ENCODE results near the gene WDR7.

WDR7 gene

DNA sequence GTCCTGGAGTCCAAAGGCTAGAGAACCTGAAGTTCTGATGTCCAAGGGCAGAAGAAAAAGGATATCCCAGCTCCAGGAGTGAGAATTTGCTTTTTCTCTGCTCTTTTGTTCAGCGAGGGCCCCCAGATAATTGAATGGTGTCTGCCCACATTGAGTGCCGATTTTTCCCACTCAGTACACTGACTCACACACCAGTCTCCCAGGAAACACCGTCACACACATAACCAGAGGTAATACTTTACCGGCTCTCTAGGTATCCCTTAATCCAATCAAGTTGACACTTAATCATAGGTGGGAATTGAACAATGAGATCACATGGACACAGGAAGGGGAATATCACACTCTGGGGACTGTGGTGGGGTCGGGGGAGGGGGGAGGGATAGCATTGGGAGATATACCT is 161.5 kb downstream of the WDR7 start:
- no peaks in the 10 kb centered on the region for H3K36me3 ChIP-seq (ENCODE audit: low read depth)
- H3K4me3 ChIP-seq (ENCODE audit: severe bottlenecking): no peak overlapping the region
- TF ChIP-seq, protein P1, sequence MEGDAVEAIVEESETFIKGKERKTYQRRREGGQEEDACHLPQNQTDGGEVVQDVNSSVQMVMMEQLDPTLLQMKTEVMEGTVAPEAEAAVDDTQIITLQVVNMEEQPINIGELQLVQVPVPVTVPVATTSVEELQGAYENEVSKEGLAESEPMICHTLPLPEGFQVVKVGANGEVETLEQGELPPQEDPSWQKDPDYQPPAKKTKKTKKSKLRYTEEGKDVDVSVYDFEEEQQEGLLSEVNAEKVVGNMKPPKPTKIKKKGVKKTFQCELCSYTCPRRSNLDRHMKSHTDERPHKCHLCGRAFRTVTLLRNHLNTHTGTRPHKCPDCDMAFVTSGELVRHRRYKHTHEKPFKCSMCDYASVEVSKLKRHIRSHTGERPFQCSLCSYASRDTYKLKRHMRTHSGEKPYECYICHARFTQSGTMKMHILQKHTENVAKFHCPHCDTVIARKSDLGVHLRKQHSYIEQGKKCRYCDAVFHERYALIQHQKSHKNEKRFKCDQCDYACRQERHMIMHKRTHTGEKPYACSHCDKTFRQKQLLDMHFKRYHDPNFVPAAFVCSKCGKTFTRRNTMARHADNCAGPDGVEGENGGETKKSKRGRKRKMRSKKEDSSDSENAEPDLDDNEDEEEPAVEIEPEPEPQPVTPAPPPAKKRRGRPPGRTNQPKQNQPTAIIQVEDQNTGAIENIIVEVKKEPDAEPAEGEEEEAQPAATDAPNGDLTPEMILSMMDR (IDR thresholded peaks at IDR 0.05; ENCODE audit: poor library complexity, severe bottlenecking): no peak
- DNase-seq (ENCODE audit: low spot score): no peak
- no peak for ATAC-seq (ENCODE audit: low read depth)
- no peak overlapping the region for H3K27ac ChIP-seq (ENCODE audit: poor library complexity, severe bottlenecking)
- H3K27me3 ChIP-seq (ENCODE audit: insufficient read depth, poor library complexity, severe bottlenecking): no peaks in the 10 kb centered on the region
- no peaks in the 10 kb centered on the region for H3K4me1 ChIP-seq (ENCODE audit: insufficient read depth, poor library complexity, severe bottlenecking)
- no peaks in the 10 kb centered on the region for H3K9me3 ChIP-seq (ENCODE audit: severe bottlenecking)

DNA sequence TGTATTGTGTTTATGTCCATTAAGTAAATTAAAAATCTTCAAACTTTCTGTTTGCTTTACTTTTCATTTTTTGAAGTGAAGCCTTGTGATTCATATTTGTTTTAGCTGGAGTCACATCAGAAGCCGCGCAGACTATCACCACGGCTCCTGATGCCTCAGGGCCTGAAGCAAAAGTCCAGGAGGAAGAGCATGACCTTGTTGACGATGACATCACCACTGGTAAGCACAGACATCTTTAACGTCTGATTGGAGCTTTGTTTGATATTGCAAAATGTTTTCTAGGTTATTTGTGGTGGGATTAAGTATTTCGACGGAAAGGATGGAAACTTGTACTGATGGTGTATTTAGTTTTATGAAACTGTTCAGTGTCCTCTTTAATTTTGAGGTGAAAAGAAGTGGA is 164.8 kb downstream of the WDR7 start:
- no peak for ATAC-seq (ENCODE audit: low read depth)
- no peak for DNase-seq (ENCODE audit: low spot score)
- no peaks in the 10 kb centered on the region for H3K4me1 ChIP-seq (ENCODE audit: insufficient read depth, poor library complexity, severe bottlenecking)
- H3K27ac ChIP-seq (ENCODE audit: poor library complexity, severe bottlenecking): no peak overlapping the region
- TF ChIP-seq, protein P1 (IDR thresholded peaks at IDR 0.05; ENCODE audit: poor library complexity, severe bottlenecking): no peak
- H3K27me3 ChIP-seq (ENCODE audit: insufficient read depth, poor library complexity, severe bottlenecking): no peaks in the 10 kb centered on the region
- no peak overlapping the region for H3K4me3 ChIP-seq (ENCODE audit: severe bottlenecking)
- no peaks in the 10 kb centered on the region for H3K9me3 ChIP-seq (ENCODE audit: severe bottlenecking)
- H3K36me3 ChIP-seq (ENCODE audit: low read depth): no peaks in the 10 kb centered on the region

DNA sequence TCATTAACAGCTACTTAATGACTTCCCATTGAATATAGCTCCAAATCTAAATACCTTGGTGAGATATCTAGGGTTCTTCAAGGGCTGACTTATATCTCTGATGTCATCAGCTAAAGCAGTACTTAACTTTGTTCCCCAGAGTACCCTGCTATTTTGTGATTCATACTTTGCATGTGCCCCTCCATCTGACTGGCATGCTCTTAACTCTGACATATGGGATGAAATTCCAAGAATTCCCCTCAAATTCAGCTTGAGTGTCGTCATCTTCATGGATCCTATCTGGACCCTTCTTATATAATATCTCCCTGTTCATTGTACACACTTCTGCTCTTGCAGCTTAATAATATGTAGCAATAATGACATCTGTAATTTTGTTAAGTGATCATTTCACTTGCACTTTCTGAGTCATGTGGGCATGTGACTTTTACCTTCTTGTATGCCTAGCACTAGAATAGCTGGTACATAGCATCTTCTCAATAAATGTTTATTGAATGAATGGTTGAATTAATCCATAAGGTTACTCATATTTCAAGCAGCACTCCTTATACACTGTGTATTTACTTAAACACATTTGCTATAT is 172.9 kb downstream of the WDR7 start:
- Histone ChIP-seq H3K4me3 (ENCODE audit: severe bottlenecking) (no peak overlapping the region), H3K4me1 (ENCODE audit: insufficient read depth, poor library complexity, severe bottlenecking) (no peaks in the 10 kb centered on the region), H3K27me3 (ENCODE audit: insufficient read depth, poor library complexity, severe bottlenecking) (no peaks in the 10 kb centered on the region), H3K9me3 (ENCODE audit: severe bottlenecking) (no peaks in the 10 kb centered on the region), H3K27ac (ENCODE audit: poor library complexity, severe bottlenecking) (no peak overlapping the region), H3K36me3 (ENCODE audit: low read depth) (no peaks in the 10 kb centered on the region)
- ATAC-seq (ENCODE audit: low read depth) (no peak), DNase-seq (ENCODE audit: low spot score) (no peak)
- TF ChIP-seq, protein P1 (IDR thresholded peaks at IDR 0.05; ENCODE audit: poor library complexity, severe bottlenecking): no peak

DNA sequence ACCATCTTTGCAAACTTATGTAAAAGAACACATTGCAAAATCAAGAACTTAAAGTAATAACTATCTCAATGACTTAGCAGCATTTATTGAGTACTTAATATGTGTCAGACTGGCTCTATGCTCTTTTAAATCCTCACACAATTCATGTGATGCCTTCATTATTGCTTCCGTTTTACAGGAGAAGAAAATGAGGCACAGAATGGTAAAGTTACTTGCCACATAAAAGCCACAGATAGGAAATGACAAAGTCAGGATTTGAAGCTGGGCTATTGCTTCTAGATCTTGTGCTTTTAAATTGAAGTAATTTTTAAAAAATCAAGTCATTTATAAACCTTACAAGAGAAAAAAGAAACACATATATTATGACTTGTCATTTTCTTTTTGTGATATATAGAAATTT is 174.2 kb downstream of the WDR7 start:
- Histone ChIP-seq H3K4me3 (ENCODE audit: severe bottlenecking) (no peak overlapping the region), H3K4me1 (ENCODE audit: insufficient read depth, poor library complexity, severe bottlenecking) (no peaks in the 10 kb centered on the region), H3K27ac (ENCODE audit: poor library complexity, severe bottlenecking) (no peak overlapping the region), H3K27me3 (ENCODE audit: insufficient read depth, poor library complexity, severe bottlenecking) (no peaks in the 10 kb centered on the region), H3K9me3 (ENCODE audit: severe bottlenecking) (no peaks in the 10 kb centered on the region), H3K36me3 (ENCODE audit: low read depth) (no peaks in the 10 kb centered on the region)
- TF ChIP-seq, protein P1 (IDR thresholded peaks at IDR 0.05; ENCODE audit: poor library complexity, severe bottlenecking): no peak
- DNase-seq (ENCODE audit: low spot score): no peak
- ATAC-seq (ENCODE audit: low read depth): no peak

DNA sequence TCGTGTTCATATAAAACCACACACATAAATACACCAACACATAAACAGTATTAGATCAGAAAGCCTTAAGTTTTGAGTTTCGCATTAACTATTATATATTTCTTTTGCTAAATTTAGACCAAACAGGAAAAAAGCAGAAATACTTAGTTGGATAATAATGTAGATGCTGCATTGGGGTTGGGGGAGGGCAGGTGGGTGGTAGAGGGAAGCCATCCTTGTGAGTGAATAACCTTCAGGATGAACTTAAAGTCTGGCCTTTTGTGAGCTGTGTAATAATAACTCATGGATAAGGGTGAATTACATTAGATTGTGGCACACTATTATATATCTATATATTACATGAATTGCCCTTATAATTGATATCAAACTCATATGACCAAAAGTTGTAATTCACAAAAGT is 174.7 kb downstream of the WDR7 start:
- ATAC-seq (ENCODE audit: low read depth) (no peak), DNase-seq (ENCODE audit: low spot score) (no peak)
- H3K4me3 ChIP-seq (ENCODE audit: severe bottlenecking): no peak overlapping the region
- H3K4me1 ChIP-seq (ENCODE audit: insufficient read depth, poor library complexity, severe bottlenecking): no peaks in the 10 kb centered on the region
- TF ChIP-seq, protein P1 (IDR thresholded peaks at IDR 0.05; ENCODE audit: poor library complexity, severe bottlenecking): no peak
- no peaks in the 10 kb centered on the region for H3K9me3 ChIP-seq (ENCODE audit: severe bottlenecking)
- H3K36me3 ChIP-seq (ENCODE audit: low read depth): no peaks in the 10 kb centered on the region
- H3K27ac ChIP-seq (ENCODE audit: poor library complexity, severe bottlenecking): no peak overlapping the region
- no peaks in the 10 kb centered on the region for H3K27me3 ChIP-seq (ENCODE audit: insufficient read depth, poor library complexity, severe bottlenecking)
